HG03060 (cell line): Measurements from ENCODE around the gene PPM1L.
A peak's percentile ranks its signal among the peaks of the same experiment; 100 is the strongest.
"Not testable (repeated sequence)": the region's sequence is repeated elsewhere in the genome, so short reads cannot be mapped to it uniquely, and the experiment has no call there.

Experiments used
- ATAC-seq: cut with Tn5 transposase; IDR thresholded peaks from one replicate; pipeline ENCODE4 v1.9.1; 2021; ENCODE audit warnings: low read depth, moderate number of reproducible peaks; ENCODE audit not compliant: unreplicated experiment

PPM1L gene

DNA sequence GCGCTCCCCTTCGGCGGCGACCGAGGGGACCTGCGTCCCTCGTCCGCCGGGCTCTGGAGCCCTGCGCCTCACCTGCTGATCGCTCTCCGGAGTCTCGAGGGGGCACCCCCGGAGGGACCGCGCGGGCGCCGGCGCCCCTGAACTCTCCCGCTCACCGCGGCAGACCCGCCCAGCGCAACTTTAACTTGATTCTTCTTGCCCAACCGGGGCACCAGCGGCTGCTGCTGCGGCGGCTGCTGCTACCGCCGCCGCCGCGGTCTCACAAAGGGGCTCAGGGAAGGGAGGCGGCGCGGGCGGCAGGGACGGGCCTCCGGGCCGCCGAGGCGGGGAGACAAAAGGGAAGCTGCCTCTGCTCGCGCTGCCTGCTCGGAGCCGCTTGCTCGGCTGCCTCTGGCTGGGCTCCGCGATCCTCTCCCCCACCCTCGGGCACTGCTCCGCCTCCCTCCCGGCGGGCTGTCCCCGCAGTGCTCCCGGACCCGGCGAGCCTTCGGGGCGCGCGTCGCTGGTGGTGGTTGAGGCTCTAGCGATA lies at the start of gene PPM1L:
Gene PPM1L, plus strand, starts transcription at position 456 of the 529 bp plus-strand sequence.
- peak; percentile 50 for ATAC-seq

GRCh38 chr3:160707187-160707794 lies 48.7 kb upstream of the PPM1L start:
- no peak for ATAC-seq

DNA sequence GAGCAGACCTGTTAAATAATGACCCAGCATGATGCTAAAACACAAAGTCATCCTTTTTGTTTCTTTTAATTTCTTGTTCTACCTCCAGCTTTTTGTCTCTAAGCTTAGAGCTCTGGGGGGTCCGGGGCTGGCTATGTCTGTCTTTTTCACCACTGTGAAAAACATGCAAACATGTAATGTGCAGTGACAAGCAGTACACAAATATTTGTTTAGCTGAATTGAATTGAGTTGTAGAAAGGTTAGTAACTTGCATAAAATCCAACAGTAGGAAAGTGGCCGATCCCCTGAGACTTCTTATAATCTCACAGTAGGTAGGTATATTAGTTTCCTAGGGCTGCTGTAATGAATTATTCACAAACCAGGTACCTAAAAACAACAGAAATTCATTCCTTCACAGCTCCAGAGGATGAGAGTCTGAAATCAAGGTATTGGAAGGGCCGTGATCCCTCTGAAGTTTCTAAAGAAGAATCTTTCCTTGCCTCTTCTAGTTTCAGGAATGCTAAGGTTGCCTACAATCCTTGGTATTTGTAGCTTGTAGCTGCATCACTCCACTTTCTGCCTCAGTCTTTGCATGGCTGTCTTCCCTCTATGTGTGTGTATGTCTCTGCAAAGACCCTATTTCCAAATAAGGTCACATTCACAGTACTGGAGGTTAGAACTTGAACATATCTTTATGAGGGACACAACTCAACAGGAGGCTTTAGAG lies 46.4 kb upstream of the PPM1L start:
- no peak for ATAC-seq

DNA sequence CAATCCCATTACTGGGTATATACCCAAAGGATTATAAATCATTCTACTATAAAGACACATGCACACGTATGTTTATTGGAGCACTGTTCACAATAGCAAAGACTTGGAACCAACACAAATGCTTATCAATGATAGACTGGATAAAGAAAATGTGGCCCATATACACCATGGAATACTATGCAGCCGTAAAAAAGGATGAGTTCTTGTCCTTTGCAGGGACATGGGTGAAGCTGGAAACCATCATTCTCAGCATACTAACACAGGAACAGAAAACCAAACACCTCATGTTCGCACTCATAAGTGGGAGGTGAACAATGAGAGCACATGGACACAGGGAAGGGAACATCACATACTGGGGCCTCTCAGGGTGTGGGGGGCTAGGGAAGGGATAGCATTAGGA lies 42.9 kb upstream of the PPM1L start:
- ATAC-seq: not testable (repeated sequence)

DNA sequence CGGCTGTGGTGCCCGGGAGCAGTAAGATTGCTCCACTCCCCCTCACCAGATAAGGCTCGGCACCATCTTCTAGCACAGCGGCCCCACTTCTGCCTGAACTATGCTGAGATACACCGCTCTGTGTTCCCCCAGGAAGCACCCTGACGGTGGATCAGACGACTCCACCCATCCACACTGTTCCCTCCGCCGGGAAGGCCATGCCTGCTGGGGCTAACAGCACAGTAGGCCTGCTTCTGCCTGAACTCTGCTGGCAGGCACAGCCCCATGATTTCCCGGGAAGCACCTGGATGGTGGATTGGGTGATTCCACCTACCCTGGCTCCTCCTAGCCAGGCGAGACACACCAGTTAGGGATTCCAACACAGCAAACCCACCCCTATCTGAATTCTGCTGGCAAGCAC lies 36.3 kb upstream of the PPM1L start:
- no peak for ATAC-seq

GRCh38 chr3:160720123-160720746 lies 35.8 kb upstream of the PPM1L start:
- ATAC-seq: no peak

- no peak for ATAC-seq
These were observed 33.7 kb upstream of the PPM1L start for GRCh38 chr3:160722331-160722730.

GRCh38 chr3:160725338-160725737 lies 30.7 kb upstream of the PPM1L start:
- no peak for ATAC-seq

GRCh38 chr3:160735826-160736225 lies 20.2 kb upstream of the PPM1L start:
- ATAC-seq: no peak

GRCh38 chr3:160738048-160738447 lies 18.0 kb upstream of the PPM1L start:
- no peak for ATAC-seq

GRCh38 chr3:160739079-160739478 lies 17.0 kb upstream of the PPM1L start:
- no peak for ATAC-seq

GRCh38 chr3:160746976-160747375 lies 9.1 kb upstream of the PPM1L start:
- ATAC-seq: no peak

- ATAC-seq: no peak
These were observed 8.6 kb upstream of the PPM1L start for GRCh38 chr3:160747422-160747821.

DNA sequence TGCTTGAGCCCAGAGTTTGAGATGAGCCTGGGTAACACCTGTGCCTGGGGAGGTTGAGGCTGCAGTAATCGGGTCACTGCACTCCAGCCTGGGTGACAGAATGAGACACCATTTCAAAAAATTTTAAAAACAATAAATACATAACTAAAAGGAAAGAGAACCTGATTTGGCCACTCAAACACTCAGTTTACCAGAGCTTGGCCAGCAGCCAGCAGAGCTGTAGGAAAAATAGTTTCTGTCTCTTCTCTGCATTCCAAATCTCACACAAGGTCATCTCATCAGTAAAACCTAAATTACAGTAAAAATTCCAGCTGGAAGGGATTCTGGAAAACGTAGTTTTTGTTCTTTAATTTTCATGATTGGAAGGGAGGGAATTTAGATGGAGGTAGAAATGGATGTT lies 7.8 kb upstream of the PPM1L start:
- ATAC-seq: no peak

DNA sequence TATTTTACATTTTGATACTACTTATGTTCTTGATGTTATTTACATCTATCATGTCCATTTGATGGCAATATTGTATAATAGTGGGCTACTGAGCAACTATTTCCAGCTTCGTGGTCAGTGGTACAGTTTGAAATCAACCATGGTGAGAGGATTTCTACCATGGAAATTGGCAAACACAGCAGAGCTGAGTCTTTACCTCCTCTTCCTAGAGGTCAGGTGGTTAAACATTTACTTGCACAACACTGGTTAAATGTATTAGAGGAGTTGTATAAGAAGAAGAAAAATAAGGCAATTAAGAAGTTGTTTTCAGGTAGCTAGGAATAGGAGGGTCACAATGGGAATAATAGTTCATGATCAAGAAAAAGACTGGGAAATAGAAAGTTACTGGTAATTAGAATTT lies 7.2 kb upstream of the PPM1L start:
- no peak for ATAC-seq

DNA sequence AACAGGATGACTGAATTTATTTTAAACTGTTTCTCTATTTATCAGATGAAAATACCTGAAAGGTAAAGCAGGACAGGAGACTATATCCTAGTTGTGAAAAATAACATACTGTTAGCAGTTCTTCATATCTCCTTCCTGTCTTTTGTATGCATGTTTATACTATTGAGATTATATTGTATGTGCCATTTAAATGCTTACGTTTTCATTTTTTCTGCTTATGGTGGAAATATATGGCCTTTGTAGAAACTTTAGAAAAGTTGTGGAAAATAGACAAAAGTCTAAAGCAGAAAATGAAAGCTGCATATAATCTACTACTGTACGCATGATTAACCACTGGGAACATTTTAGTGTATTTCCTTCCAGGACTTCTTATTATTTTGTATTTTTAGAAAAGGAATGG lies 2.1 kb upstream of the PPM1L start:
- ATAC-seq: no peak

DNA sequence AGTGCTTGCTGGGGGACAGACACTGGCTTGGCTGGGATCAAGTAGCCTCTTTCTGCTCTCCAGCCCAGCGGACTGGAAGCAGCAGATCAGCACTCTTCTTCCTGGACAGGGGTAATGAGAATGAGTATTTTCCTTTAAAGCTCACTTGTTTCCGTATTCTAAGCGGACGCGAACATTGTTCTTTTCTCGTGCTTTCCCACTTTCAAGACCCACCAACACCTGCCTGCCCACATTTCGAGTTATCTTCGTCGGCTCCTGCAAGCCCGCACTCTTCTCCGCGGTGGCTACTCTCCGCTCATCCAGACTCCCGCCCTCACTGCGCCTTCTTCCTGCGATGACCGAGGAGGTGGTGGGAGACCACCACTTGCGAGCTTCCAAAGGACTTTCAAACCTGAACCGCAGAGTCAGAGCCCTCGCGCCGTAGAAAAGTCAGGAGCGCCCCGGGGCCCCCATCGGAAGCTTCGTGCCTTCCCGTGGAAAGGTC lies 1.6 kb upstream of the PPM1L start:
- ATAC-seq: no peak

DNA sequence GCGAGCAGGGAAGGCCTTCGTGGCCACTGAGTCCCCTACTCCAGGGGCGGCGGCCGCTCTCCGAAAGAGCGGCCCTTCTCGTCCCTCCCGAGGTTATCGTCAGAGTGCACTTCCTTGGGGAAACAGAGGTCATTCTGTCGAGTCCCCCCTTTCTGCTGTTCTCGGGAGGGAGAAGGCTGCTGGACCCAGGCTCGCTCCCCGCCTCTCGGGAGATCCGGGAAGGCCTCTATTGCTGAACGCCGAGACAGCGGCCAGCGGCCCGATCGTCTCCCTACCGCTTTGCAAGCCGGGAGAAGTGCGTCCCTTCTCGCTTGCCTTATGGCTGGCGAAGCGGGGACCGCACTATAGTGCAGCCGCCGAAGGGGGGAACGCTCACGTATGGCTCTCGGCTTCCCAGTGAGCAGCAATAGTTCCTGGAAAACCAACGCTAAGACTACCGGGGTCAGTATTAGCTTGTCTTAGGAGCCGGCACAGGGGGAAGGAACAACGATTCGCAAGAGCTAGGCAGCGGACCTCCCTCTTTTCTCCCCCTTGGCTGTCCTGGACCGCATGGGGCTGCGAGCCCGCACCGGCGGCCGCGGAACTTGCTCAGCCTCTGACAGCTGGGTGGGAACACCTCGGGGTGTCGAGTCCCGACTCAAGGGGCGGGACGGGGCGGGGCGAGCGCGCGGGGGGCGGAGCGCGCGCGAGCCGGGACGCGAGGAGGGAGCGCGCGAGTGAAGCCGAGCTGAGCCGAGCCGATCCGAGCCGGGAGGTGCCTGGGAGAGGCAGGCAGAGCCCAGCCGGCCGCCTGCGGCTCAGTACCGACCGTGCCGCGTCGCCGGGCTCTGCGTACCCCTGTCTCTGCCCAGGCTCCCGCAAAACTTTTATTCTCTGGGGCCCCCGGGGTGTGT lies 930 bp upstream of the PPM1L start:
- peak; percentile 71 for ATAC-seq

GRCh38 chr3:160757233-160758106 lies 1.4 kb downstream of the PPM1L start:
- no peak for ATAC-seq
